ENCODE data around the gene TMEM127.

TMEM127 gene

DNA sequence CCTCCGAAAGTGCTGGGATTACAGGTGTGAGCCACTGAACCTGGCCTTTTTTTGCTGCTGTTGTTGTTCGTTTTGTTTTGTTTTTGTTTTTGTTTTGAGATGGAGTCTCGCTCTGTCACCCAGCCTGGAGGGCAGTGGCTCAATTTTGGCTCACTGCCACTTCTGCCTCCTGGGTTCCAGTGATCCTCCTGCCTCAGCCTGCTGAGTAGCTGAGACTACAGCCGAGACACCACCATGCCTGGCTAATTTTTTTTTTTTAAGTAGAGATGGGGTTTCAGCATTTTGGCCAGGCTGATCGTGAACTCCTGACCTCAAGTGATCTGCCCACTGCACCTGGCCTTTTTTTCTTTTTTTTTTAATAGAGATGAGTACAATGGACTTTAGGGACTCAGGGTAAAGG, 22.0 kb downstream of the TMEM127 start:
- H3K36me3 ChIP-seq (ENCODE audit: control insufficient read depth in 1 of 2, insufficient read depth in 2 of 2, low read length in 2 of 2), result peaks cover 5 to 7% of the 10 kb centered on the region in 2 donors
- H3K4me3 ChIP-seq (ENCODE audit: low read depth in 1 of 2, low read length in 2 of 2), result no peak overlapping the region
- H3K27me3 ChIP-seq (ENCODE audit: control insufficient read depth in 1 of 2, insufficient read depth in 2 of 2, low read length in 2 of 2), result no peaks in the 10 kb centered on the region
- H3K4me1 ChIP-seq (ENCODE audit: control insufficient read depth in 1 of 2, insufficient read depth in 2 of 2, low read length in 2 of 2), result peaks cover 15 to 22% of the 10 kb centered on the region in 2 donors
- H3K9me3 ChIP-seq (ENCODE audit: control insufficient read depth in 1 of 2, low read length in 2 of 2), result no peaks in the 10 kb centered on the region
- no peak overlapping the region for H3K9ac ChIP-seq (ENCODE audit: low read depth in 1 of 2, low read length in 2 of 2)
- H3K27ac ChIP-seq (ENCODE audit: low read depth, low read length), result no peak overlapping the region

DNA sequence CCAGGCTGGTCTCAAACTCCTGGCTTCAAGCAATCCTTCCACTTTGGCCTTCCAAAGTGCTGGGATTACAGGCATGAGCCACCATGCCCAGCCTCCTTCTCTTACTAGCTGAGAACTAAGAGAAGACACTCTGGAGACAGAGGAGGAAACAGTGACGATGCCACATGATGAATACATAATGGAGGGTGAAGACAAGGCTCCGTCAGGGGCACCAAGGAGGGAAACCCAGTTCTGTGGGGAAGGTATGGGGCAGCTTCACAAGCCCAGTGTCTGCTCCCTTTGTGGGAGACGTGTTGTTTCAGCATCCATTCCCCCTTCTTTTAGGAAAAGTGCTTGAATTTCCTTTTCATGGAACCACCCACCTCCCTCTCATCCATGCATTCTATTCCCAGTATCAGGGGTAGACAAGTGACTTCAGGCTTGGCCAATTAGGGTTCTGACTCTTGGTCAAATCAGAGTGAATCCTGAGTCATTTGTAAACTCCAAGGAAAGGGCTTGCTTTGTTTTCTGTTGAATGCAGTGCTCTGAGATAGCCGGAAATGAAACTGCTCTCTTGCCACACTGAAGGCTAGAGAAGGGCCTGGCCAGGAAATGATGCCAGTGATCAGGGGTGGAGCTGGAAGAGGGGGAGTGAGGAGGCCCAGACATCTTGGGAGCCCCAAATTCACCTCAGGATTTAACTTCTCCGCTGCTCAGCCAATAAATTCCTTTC, 23.7 kb downstream of the TMEM127 start:
- Histone ChIP-seq H3K27ac (ENCODE audit: low read depth, low read length) (no peak overlapping the region), H3K9me3 (ENCODE audit: control insufficient read depth in 1 of 2, low read length in 2 of 2) (no peaks in the 10 kb centered on the region), H3K4me3 (ENCODE audit: low read depth in 1 of 2, low read length in 2 of 2) (no peak overlapping the region), H3K4me1 (ENCODE audit: control insufficient read depth in 1 of 2, insufficient read depth in 2 of 2, low read length in 2 of 2) (peaks cover 33 to 35% of the 10 kb centered on the region in 2 donors), H3K27me3 (ENCODE audit: control insufficient read depth in 1 of 2, insufficient read depth in 2 of 2, low read length in 2 of 2) (no peaks in the 10 kb centered on the region), H3K36me3 (ENCODE audit: control insufficient read depth in 1 of 2, insufficient read depth in 2 of 2, low read length in 2 of 2) (peaks cover 5 to 7% of the 10 kb centered on the region in 2 donors), H3K9ac (ENCODE audit: low read depth in 1 of 2, low read length in 2 of 2) (peak overlapping the region; percentile 2 to 34)

DNA sequence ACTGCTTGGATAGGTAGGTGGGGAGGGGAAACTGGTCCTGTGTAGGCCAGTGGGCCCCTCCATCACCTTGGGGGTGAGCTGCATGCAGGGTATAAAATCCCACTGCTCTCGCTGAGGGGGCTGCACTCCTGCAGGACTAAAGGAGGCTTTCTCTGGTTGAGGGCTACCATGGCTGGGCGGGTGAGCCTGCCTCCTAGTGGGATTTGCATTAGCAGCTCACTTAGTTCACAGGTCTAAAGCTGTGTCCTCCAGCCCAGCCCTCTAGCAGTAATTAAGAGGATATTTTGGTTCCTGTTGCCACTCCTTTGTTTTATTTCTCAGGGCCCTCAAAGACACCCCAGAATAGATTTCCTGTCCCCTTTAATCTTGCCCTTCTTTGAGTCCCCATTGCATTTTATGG, 24.6 kb downstream of the TMEM127 start:
- peaks cover 41 to 42% of the 10 kb centered on the region in 2 donors for H3K4me1 ChIP-seq (ENCODE audit: control insufficient read depth in 1 of 2, insufficient read depth in 2 of 2, low read length in 2 of 2)
- H3K27ac ChIP-seq (ENCODE audit: low read depth, low read length), result no peak overlapping the region
- H3K9ac ChIP-seq (ENCODE audit: low read depth in 1 of 2, low read length in 2 of 2), result no peak overlapping the region
- H3K36me3 ChIP-seq (ENCODE audit: control insufficient read depth in 1 of 2, insufficient read depth in 2 of 2, low read length in 2 of 2), result peaks cover 5 to 7% of the 10 kb centered on the region in 2 donors
- no peaks in the 10 kb centered on the region for H3K9me3 ChIP-seq (ENCODE audit: control insufficient read depth in 1 of 2, low read length in 2 of 2)
- no peak overlapping the region for H3K4me3 ChIP-seq (ENCODE audit: low read depth in 1 of 2, low read length in 2 of 2)
- H3K27me3 ChIP-seq (ENCODE audit: control insufficient read depth in 1 of 2, insufficient read depth in 2 of 2, low read length in 2 of 2), result no peaks in the 10 kb centered on the region

DNA sequence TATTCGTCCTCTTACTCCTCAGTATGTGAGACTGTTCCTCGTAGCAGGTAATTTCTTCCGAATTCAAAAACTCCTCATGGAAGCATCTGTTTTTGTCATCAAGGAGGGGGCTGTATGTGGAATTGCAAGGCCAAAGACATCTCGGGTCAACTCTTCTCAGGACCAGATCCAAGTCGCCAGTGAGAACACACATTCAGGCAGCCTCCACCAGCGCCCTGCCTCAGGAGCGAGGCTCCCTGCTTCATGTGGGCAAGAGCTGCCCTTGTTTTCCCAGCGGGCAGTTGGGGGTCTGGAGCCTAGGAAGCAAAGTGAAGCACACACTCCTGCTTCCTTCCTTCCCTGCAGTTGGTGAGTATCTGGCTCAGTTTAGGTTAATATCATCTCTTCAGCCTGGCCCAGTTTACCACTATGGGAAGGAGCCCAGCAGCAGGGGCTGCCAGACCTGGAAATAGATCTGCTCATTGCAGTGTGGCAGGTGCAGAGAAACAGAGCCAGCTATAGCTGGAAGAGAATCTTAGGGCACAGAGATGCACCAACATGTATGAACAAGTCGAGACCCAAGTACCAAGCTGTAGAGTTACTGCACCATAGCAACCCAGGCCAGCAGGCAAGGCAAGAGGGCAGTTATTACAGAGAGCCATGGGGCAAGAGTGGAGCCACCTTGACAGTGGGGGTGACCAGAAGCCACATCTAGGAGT, 25.3 kb downstream of the TMEM127 start:
- H3K4me1 ChIP-seq (ENCODE audit: control insufficient read depth in 1 of 2, insufficient read depth in 2 of 2, low read length in 2 of 2), result peaks cover 41 to 42% of the 10 kb centered on the region in 2 donors
- H3K27ac ChIP-seq (ENCODE audit: low read depth, low read length), result no peak overlapping the region
- H3K36me3 ChIP-seq (ENCODE audit: control insufficient read depth in 1 of 2, insufficient read depth in 2 of 2, low read length in 2 of 2), result peaks cover 5 to 7% of the 10 kb centered on the region in 2 donors
- H3K9me3 ChIP-seq (ENCODE audit: control insufficient read depth in 1 of 2, low read length in 2 of 2), result no peaks in the 10 kb centered on the region
- no peak overlapping the region for H3K4me3 ChIP-seq (ENCODE audit: low read depth in 1 of 2, low read length in 2 of 2)
- H3K9ac ChIP-seq (ENCODE audit: low read depth in 1 of 2, low read length in 2 of 2), result no peak overlapping the region
- H3K27me3 ChIP-seq (ENCODE audit: control insufficient read depth in 1 of 2, insufficient read depth in 2 of 2, low read length in 2 of 2), result no peaks in the 10 kb centered on the region

DNA sequence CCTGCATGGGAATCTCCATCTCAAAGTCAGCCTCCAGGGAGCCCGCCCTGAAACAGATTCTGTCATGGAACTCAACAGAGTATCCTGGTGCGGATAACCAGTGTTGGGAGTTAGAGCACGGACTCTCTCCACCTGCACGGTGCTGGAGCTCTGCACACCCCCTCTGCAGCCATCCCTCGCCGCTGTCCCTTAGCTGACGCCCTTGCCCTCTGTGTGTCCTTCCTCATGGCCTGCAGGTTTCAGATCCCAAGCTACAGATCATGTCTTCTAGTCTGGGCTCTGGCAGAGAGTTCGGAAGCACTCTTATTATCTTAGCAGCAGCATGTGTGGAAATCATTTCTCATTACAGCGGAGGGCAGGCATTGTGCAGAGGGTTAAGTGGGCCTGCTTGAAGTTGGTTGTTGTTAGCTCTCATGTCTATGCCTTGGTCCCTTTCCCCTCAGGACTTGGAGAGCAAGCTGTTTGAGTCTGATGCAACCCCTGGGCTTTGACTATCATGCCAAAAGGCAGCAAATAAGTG, 26.0 kb downstream of the TMEM127 start:
- Histone ChIP-seq H3K4me3 (ENCODE audit: low read depth in 1 of 2, low read length in 2 of 2) (no peak overlapping the region), H3K27ac (ENCODE audit: low read depth, low read length) (no peak overlapping the region), H3K9ac (ENCODE audit: low read depth in 1 of 2, low read length in 2 of 2) (no peak overlapping the region), H3K4me1 (ENCODE audit: control insufficient read depth in 1 of 2, insufficient read depth in 2 of 2, low read length in 2 of 2) (peaks cover 41 to 42% of the 10 kb centered on the region in 2 donors), H3K9me3 (ENCODE audit: control insufficient read depth in 1 of 2, low read length in 2 of 2) (no peaks in the 10 kb centered on the region), H3K27me3 (ENCODE audit: control insufficient read depth in 1 of 2, insufficient read depth in 2 of 2, low read length in 2 of 2) (no peaks in the 10 kb centered on the region), H3K36me3 (ENCODE audit: control insufficient read depth in 1 of 2, insufficient read depth in 2 of 2, low read length in 2 of 2) (peaks cover 5 to 7% of the 10 kb centered on the region in 2 donors)

DNA sequence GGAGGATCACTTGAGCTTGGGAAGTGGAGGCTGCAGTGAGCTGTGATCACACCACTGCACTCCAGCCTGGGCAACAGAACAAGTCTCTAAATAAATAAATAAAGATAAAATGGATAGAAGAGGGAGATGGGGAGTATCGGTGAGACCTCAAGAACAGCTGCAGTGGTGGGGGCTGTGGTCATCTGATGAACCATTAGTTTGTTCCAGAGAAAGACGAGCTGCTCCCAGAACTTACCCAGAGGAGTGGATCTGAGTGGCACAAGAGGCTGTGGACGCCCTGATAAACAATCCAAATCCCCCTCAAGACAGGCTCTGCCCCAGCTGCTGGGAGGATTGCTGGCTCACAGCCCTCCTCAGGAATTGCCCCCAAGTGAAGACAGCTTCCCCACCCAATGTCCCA, 26.7 kb downstream of the TMEM127 start:
- Histone ChIP-seq H3K27ac (ENCODE audit: low read depth, low read length) (no peak overlapping the region), H3K27me3 (ENCODE audit: control insufficient read depth in 1 of 2, insufficient read depth in 2 of 2, low read length in 2 of 2) (no peaks in the 10 kb centered on the region), H3K36me3 (ENCODE audit: control insufficient read depth in 1 of 2, insufficient read depth in 2 of 2, low read length in 2 of 2) (peaks cover 5 to 7% of the 10 kb centered on the region in 2 donors), H3K4me1 (ENCODE audit: control insufficient read depth in 1 of 2, insufficient read depth in 2 of 2, low read length in 2 of 2) (peaks cover 41 to 42% of the 10 kb centered on the region in 2 donors), H3K4me3 (ENCODE audit: low read depth in 1 of 2, low read length in 2 of 2) (no peak overlapping the region), H3K9me3 (ENCODE audit: control insufficient read depth in 1 of 2, low read length in 2 of 2) (no peaks in the 10 kb centered on the region), H3K9ac (ENCODE audit: low read depth in 1 of 2, low read length in 2 of 2) (no peak overlapping the region)

DNA sequence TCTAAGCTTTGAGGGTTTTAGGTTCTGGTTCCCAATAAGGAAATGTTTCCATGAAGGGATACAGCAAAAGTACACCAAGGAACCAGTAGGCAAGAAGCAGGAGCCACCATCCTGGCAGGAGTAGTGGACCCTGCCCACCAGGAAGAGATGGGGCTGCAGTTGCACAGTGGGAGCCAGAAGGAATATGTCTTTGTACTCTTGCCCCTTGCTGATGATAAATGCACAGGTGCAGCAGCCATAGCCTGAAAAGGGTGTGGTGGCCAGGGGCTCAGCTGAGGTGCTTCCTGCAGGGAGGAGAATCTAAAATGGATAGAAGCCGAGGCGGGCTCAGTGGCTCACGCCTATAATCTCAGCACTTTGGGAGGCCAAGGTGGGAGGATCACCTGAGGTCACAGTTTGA, 27.5 kb downstream of the TMEM127 start:
- H3K27me3 ChIP-seq (ENCODE audit: control insufficient read depth in 1 of 2, insufficient read depth in 2 of 2, low read length in 2 of 2), result no peaks in the 10 kb centered on the region
- no peak overlapping the region for H3K9ac ChIP-seq (ENCODE audit: low read depth in 1 of 2, low read length in 2 of 2)
- H3K36me3 ChIP-seq (ENCODE audit: control insufficient read depth in 1 of 2, insufficient read depth in 2 of 2, low read length in 2 of 2), result peaks cover 5 to 7% of the 10 kb centered on the region in 2 donors
- H3K9me3 ChIP-seq (ENCODE audit: control insufficient read depth in 1 of 2, low read length in 2 of 2), result no peaks in the 10 kb centered on the region
- no peak overlapping the region for H3K27ac ChIP-seq (ENCODE audit: low read depth, low read length)
- H3K4me1 ChIP-seq (ENCODE audit: control insufficient read depth in 1 of 2, insufficient read depth in 2 of 2, low read length in 2 of 2), result peaks cover 41 to 42% of the 10 kb centered on the region in 2 donors
- H3K4me3 ChIP-seq (ENCODE audit: low read depth in 1 of 2, low read length in 2 of 2), result no peak overlapping the region

DNA sequence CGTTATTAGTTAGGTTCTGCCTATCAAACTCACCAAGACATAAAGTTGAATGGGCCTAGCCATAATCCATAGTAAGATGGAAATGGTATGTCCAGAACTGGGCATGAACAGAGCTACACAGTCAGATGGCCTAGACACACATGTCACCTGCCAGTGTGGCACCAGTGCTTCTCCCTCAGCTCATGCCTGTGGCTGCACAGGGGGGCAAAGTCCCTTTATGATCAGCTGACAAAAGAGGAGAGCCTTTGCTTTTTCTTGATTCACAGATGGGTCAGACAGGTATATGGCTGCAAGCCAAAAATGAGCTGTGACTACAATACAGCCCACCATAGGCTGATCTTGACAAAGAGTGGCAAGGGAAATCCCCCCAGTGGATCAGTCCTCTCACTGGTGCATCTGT, 28.9 kb downstream of the TMEM127 start:
- Histone ChIP-seq H3K4me1 (ENCODE audit: control insufficient read depth in 1 of 2, insufficient read depth in 2 of 2, low read length in 2 of 2) (peaks cover 35 to 38% of the 10 kb centered on the region in 2 donors), H3K4me3 (ENCODE audit: low read depth in 1 of 2, low read length in 2 of 2) (no peak overlapping the region), H3K27me3 (ENCODE audit: control insufficient read depth in 1 of 2, insufficient read depth in 2 of 2, low read length in 2 of 2) (no peaks in the 10 kb centered on the region), H3K27ac (ENCODE audit: low read depth, low read length) (no peak overlapping the region), H3K9me3 (ENCODE audit: control insufficient read depth in 1 of 2, low read length in 2 of 2) (no peaks in the 10 kb centered on the region), H3K36me3 (ENCODE audit: control insufficient read depth in 1 of 2, insufficient read depth in 2 of 2, low read length in 2 of 2) (peaks cover 5 to 7% of the 10 kb centered on the region in 2 donors), H3K9ac (ENCODE audit: low read depth in 1 of 2, low read length in 2 of 2) (no peak overlapping the region)

DNA sequence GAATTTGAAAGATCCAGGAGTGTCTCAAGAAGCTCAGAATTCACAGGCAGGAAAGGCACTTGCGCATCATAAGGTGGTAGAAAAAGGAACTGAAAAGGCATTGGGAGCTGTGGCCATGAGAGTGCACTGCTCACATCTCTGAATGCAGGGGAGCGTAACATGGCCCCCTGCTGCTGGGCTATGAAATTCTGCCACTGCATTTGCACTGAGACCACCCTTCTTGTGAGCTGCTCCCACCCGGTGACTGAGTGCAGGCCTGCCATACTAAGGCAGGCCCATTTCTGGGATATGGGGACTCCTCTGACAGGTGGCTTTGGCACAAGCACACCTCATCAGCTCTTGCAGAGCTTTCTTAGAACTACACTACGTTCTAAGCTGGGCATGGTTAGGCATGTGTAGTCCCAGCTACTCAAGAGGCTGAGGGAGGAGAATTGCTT, 31.9 kb downstream of the TMEM127 start:
- no peaks in the 10 kb centered on the region for H3K27me3 ChIP-seq (ENCODE audit: control insufficient read depth in 1 of 2, insufficient read depth in 2 of 2, low read length in 2 of 2)
- H3K4me3 ChIP-seq (ENCODE audit: low read depth in 1 of 2, low read length in 2 of 2), result no peak overlapping the region
- peaks cover 20 to 26% of the 10 kb centered on the region in 2 donors for H3K4me1 ChIP-seq (ENCODE audit: control insufficient read depth in 1 of 2, insufficient read depth in 2 of 2, low read length in 2 of 2)
- no peak overlapping the region for H3K27ac ChIP-seq (ENCODE audit: low read depth, low read length)
- H3K9ac ChIP-seq (ENCODE audit: low read depth in 1 of 2, low read length in 2 of 2), result no peak overlapping the region
- no peaks in the 10 kb centered on the region for H3K36me3 ChIP-seq (ENCODE audit: control insufficient read depth in 1 of 2, insufficient read depth in 2 of 2, low read length in 2 of 2)
- no peaks in the 10 kb centered on the region for H3K9me3 ChIP-seq (ENCODE audit: control insufficient read depth in 1 of 2, low read length in 2 of 2)

DNA sequence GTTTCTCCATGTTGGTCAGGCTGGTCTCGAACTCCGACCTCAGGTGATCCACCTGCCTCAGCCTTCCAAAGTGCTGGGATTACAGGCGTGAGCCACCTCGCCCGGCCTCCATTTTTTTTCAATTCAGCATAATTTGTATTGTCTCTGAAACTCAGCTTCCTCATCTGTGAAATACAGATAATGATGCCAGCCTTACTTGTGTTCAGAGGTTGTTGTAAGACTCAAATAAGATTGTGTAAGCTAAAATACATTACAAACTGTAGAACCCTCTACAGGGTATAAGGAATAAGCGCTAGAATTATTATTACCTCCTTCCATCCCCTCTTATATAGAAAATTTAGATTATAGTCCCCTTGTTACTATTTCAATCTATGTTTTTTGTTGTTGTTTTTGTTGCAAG, 32.4 kb downstream of the TMEM127 start:
- no peak overlapping the region for H3K27ac ChIP-seq (ENCODE audit: low read depth, low read length)
- no peaks in the 10 kb centered on the region for H3K27me3 ChIP-seq (ENCODE audit: control insufficient read depth in 1 of 2, insufficient read depth in 2 of 2, low read length in 2 of 2)
- H3K9ac ChIP-seq (ENCODE audit: low read depth in 1 of 2, low read length in 2 of 2), result no peak overlapping the region
- H3K4me3 ChIP-seq (ENCODE audit: low read depth in 1 of 2, low read length in 2 of 2), result no peak overlapping the region
- peaks cover 20 to 21% of the 10 kb centered on the region in 2 donors for H3K4me1 ChIP-seq (ENCODE audit: control insufficient read depth in 1 of 2, insufficient read depth in 2 of 2, low read length in 2 of 2)
- H3K9me3 ChIP-seq (ENCODE audit: control insufficient read depth in 1 of 2, low read length in 2 of 2), result no peaks in the 10 kb centered on the region
- H3K36me3 ChIP-seq (ENCODE audit: control insufficient read depth in 1 of 2, insufficient read depth in 2 of 2, low read length in 2 of 2), result no peaks in the 10 kb centered on the region
